ENCODE results near the gene HOXD9.

Gene HOXD9

DNA sequence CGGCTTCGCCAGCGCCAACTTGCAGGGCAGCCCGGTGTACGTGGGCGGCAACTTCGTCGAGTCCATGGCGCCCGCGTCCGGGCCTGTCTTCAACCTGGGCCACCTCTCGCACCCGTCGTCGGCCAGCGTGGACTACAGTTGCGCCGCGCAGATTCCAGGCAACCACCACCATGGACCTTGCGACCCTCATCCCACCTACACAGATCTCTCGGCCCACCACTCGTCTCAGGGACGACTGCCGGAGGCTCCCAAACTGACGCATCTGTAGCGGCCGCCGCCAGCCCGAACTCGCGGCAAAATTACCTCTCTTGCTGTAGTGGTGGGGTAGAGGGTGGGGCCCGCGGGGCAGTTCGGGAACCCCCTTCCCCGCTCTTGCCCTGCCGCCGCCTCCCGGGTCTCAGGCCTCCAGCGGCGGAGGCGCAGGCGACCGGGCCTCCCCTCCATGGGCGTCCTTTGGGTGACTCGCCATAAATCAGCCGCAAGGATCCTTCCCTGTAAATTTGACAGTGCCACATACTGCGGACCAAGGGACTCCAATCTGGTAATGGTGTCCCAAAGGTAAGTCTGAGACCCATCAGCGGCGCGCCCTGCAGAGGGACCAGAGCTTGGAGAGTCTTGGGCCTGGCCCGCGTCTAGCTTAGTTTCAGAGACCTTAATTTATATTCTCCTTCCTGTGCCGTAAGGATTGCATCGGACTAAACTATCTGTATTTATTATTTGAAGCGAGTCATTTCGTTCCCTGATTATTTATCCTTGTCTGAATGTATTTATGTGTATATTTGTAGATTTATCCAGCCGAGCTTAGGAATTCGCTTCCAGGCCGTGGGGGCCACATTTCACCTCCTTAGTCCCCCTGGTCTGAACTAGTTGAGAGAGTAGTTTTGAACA is 49.7 kb downstream of the HOXD9 start:
- no peak for DNase-seq

DNA sequence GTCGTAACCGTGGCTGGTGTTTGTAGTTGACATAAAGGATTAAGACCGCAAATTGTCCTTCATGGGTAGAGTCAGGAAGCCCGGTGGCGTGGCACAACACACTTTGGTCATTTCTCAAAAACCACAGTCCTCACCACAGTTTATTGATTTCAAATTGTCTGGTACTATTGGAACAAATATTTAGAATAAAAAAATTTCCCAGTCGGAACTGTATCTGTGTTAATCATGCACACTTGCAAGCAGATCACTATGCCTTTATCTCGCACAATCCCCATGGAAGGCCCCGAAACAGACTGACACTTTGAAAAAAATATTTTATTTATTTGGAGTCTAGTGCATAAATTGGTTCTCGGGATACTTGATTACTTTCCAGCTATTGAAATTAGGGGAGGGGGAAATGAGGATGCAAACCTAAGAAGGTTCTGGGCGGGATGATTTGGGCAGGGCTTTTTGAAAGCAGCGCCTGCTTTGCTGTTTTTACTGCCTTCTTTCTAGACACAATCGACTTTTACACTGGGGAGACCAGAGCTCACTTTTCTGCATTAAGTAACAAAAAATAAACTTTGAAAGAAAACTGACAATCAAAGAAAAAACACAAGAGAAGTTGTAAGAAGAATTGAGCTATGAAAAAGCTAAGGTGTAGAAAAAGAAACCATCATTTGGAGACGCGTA is 50.5 kb downstream of the HOXD9 start:
- no peak for DNase-seq

DNA sequence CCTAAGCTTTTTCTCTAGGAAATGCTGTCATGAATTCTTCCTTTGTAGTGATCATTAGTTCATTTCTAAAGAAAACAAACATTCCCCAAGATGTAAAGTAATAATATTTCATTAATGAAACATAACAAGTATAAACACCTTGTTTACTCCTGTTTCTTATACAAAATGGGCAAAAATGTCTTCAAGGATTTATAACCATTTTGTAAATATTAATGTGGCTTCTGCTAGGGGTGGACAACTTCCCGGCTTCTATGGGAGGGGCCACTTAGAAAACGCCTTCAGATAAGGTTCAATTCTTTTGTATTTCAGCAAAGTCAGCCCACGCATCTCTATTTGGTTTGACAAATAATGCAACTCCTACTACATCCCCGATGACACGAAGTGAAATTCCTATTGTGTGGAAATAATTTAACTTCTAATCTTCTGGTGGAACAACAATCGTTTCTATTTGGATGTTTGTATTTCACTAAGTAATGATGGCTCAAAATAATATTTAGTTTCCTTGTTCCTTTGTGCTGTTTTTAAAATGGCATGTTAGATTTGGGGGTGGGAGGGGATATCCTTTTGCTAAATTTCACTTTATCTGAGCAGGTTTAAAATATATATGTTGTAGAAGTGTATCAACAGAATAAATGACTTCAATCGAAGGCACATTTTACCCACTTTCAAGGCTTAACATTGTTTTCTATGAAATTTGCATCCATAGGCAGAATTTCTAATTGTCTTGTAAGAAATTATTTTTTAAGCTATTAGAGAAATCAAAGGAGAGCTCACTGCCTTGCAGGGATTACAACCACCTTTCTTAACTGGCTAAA is 51.3 kb downstream of the HOXD9 start:
- DNase-seq: no peak

DNA sequence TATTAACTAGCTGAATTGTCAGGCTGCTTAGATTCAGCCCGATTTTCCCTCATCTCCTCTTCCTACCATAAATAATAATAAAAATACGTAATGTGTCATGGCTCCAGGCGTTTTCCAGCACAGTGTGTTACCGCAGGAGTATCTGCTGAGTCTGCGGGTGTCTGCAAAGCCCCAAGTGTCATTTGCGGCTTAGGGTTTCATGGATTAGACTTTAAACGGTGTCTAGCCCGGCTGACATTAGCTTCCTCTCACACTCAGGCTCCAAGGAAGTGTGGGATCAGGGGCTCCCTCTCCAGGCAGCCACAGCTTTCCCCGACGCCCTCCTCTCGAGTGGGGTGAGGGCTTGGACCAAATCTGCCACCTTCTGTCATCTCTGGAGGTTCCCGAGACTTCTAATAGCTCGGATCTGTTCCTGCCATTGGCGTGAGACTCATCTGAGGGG is 51.9 kb downstream of the HOXD9 start:
- DNase-seq: no peak

Data from NCI-H446 treated with DMSO at 0.1 percent for 48 hours (cell line).